ENCODE results near the gene RPL32. TPM values are rescaled to one million over a fixed set of nuclear protein-coding genes. Genes with fewer than 3 reads are reported as not detected.

The RPL32 gene
- total and polyA plus RNA-seq, 9 of the 15 experiments (the other 6 are each of a cell fraction or from before 2014, with no cell fraction given) = 2,738 to 6,200 (median 4,286) TPM

DNA sequence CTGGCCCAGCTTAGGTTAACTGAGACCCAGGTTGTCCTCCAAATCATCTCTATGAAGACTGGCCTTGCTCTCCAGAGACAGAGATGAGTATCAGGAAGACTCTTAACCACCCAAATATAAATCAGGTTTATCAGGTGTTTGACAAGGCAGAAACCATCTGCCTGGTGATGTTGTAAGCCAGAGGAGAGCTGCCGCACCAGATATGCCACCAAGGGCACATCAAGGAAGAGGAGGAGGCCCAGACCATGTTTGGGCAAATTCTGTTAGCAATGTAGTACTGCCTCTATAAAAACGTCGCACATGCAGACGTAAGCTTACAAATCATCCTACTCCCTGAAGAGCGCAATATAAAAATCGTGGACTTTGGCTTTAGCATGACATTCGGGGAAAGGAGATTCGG, 21.0 kb upstream of the RPL32 start (continued):
- TF ChIP-seq ATF7 (IDR thresholded peaks at IDR 0.05) (no peak), PPARD (CRISPR knock-in tag; IDR thresholded peaks at IDR 0.05) (no peak), TEAD4 (IDR thresholded peaks at IDR 0.05; ENCODE audit: low read length) (peak; percentile 69), TEAD4 (CRISPR knock-in tag; IDR thresholded peaks at IDR 0.05; ENCODE audit: borderline replicate concordance) (no peak), ELF2 (CRISPR knock-in tag; IDR thresholded peaks at IDR 0.05) (no peak), CCAR2 (IDR thresholded peaks at IDR 0.05; ENCODE audit: low read depth, low read length) (no peak), ARID1B (IDR thresholded peaks at IDR 0.05) (0 out of 2 replicates have a peak, but pooled peaks have one; percentile 29), CBFA2T2 (conservative IDR thresholded peaks at IDR 0.05) (peak; percentile 32; the same call in 1 of the 2 replicates), NFIX (CRISPR knock-in tag; IDR thresholded peaks at IDR 0.05; ENCODE audit: low read depth) (no peak), JUNB (CRISPR knock-in tag; conservative IDR thresholded peaks at IDR 0.05) (no peak), SREBF1 (IDR thresholded peaks at IDR 0.05; ENCODE audit: borderline replicate concordance, low read depth, low read length) (no peak), TAL1 (IDR thresholded peaks at IDR 0.05) (peak; percentile 38; the same call in 1 of the 2 replicates), TCF3 (CRISPR knock-in tag; IDR thresholded peaks at IDR 0.05) (peak; percentile 49), SRF (CRISPR knock-in tag; IDR thresholded peaks at IDR 0.05) (peak in 1 of 2 experiments; percentile 80; a peak in 2 of 4 replicates), MEIS2 (IDR thresholded peaks at IDR 0.05; ENCODE audit: partially characterized antibody) (peak; percentile 71), ZFX (CRISPR knock-in tag; IDR thresholded peaks at IDR 0.05) (0 out of 2 replicates have a peak, but pooled peaks have one; percentile 15)
- TF ChIP-seq, protein P1, sequence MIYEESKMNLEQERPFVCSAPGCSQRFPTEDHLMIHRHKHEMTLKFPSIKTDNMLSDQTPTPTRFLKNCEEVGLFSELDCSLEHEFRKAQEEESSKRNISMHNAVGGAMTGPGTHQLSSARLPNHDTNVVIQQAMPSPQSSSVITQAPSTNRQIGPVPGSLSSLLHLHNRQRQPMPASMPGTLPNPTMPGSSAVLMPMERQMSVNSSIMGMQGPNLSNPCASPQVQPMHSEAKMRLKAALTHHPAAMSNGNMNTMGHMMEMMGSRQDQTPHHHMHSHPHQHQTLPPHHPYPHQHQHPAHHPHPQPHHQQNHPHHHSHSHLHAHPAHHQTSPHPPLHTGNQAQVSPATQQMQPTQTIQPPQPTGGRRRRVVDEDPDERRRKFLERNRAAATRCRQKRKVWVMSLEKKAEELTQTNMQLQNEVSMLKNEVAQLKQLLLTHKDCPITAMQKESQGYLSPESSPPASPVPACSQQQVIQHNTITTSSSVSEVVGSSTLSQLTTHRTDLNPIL (CRISPR knock-in tag; IDR thresholded peaks at IDR 0.05) = no peak
- TF ChIP-seq, protein P2, sequence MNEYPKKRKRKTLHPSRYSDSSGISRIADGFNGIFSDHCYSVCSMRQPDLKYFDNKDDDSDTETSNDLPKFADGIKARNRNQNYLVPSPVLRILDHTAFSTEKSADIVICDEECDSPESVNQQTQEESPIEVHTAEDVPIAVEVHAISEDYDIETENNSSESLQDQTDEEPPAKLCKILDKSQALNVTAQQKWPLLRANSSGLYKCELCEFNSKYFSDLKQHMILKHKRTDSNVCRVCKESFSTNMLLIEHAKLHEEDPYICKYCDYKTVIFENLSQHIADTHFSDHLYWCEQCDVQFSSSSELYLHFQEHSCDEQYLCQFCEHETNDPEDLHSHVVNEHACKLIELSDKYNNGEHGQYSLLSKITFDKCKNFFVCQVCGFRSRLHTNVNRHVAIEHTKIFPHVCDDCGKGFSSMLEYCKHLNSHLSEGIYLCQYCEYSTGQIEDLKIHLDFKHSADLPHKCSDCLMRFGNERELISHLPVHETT (CRISPR knock-in tag; conservative IDR thresholded peaks at IDR 0.05 in 1 of 2, IDR thresholded peaks at IDR 0.05 in 1 of 2) = 0 out of 4 replicates have a peak, but pooled peaks of 1 of the 2 experiments have one; percentile 49
